NOMO-1 treated with DMSO at 0.1 percent for 48 hours (cell line): ENCODE results near the gene RAB4B.
A peak's percentile ranks its signal among the peaks of the same experiment; 100 is the strongest.
"Not testable (repeated sequence)": the region's sequence is repeated elsewhere in the genome, so short reads cannot be mapped to it uniquely, and the experiment has no call there.

Experiments used
- DNase-seq: peaks from one replicate; lab custom pipeline; 2025; ENCODE audit not compliant: unreplicated experiment; lab: John Stamatoyannopoulos, UW

RAB4B gene, protein sequence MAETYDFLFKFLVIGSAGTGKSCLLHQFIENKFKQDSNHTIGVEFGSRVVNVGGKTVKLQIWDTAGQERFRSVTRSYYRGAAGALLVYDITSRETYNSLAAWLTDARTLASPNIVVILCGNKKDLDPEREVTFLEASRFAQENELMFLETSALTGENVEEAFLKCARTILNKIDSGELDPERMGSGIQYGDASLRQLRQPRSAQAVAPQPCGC

DNA sequence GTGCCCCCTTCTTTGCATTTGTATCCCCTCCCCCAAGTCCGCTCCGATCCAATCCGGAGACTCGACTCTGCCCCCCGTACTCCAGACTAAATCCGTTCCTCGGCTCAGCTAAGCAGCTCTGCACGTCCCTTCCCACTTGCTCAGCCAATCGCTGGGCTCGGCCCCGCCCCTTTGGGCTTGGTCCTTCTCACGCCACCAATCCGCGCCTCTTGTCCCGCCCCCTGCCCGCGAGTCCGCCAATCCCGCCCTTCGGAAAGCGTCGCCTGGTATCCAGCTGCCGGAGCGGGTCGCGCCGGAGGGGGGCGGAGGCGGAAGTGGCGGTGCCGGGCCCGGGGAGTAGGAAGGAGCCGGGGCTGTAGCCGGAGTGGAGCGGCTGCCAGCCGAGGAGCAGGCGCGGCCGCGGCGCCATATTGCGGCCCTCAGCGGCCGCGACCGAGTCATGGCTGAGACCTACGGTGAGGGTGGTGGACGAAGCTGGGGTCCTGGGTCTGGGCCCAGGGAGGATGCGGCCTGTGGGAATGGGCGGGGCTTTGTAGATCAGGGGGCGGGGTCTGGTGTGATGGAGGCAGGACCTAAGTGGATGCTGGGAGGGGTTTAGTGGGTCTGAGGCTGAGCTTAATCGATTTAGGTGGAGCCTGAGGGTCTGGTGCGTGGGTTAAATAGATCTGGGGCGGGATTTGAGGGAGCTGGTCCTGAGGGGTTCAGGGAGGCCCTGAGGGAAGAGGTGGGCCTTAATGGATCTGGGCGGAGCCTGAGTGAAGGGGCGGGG lies at the start of gene RAB4B:
TSS of gene RAB4B (plus strand) at position 311 of the 769 bp plus-strand sequence. CDS start at position 440, 129 bp downstream.
- DNase-seq, result peak; percentile 99

DNA sequence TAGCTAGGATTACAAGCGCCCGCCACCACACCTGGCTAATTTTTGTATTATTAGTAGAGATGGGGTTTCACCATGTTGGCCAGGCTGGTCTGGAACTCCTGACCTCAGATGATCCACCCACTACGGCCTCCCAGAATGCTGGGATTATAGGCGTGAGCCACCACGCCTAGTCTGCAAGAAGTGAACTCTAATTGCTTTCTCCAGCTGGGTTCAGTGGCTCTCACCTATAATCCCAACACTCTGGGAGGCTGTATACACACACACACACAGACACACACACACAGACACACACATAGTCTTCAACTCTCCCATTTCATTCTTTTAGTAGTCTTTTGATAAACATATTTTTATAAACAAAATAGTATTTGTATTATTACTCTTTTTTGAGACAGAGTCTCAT lies 48.0 kb upstream of the RAB4B start:
- DNase-seq, result not testable (repeated sequence)

DNA sequence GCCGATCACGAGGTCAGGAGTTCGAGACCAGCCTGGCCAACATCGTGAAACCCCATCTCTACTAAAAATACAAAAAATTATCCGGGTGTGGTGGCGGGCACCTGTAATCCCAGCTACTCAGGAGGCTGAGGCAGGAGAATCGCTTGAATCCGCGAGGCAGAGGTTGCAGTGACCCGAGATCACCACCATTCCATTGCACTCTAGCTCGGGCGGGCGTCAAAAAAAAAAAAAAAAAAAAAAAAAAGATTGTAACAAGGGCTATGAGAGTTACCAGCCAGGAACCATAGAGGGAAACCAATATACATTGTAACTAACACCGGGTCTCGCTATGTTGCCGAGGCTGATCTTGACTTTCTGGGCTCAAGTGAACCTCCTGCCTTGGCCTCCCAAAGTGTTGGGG lies 45.7 kb upstream of the RAB4B start:
- DNase-seq, result not testable (repeated sequence)

DNA sequence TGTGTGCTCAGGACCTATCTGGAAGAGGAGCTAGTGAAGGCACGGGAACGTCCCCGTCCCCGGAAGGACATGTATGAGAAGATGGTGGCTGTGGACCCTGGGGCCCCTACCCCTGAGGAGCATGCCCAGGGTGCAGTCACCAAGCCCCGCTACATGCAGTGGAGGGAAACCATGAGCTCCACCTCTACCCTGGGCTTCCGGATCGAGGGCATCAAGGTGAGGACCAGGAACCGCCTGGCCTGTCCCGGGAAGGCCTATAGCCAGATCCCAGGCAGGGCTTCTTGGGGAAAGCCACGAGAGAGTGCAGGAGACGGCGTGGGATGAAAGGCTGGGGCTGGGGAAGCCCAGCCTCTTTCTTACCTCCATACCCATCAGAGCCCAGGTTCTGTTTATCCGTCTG lies 44.9 kb upstream of the RAB4B start:
- DNase-seq, result no peak

DNA sequence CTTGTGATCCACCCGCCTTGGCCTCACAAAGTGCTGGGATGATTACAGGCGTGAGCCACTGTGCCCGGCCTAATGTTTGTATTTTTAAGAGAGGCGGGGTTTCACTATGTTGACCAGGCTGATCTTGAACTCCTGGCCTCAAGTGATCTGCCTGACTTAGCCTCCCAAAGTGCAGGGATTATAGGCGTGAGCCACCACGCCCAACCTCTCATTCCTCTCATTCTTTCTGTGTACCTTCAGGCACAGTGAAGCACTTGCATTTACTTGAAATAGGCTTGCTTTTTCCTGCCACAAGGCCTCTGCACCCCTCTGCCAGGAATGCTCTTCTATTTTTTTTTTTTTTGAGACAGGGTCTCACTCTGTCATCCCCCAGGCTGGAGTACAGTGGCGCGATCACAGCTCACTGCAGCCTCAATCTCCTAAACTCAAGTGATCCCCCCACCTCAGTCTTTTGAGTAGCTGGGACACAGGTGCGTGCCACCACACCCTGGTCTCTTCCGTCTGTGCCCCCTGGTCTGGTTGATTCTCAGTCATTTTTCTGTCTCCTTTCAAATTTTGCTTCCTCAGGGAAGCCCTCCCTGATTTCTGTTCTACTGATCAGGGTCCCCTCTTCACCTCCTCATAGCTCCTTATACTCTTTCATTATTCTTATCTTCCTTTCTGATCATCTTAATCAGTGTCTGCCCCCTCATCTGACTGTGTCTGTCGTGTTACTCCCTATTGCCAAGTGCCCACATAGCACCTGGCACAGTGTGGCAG lies 42.9 kb upstream of the RAB4B start:
- DNase-seq, result no peak

DNA sequence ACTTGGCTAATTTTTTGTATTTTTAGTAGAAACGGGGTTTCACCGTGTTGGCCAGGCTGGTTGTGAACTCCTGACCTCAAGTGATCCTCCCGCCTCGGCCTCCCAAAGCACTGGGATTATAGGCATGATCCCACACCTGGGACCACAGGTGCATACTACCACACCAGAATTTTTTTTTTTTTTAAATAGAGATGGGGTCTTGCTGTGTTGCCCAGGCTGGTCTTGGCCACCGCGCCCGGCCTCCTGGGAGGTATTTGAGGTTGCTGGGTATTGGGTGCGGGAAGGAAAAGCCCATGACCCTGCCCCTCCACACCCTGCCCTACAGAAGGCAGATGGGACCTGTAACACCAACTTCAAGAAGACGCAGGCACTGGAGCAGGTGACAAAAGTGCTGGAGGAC lies 41.4 kb upstream of the RAB4B start:
- no peak for DNase-seq

DNA sequence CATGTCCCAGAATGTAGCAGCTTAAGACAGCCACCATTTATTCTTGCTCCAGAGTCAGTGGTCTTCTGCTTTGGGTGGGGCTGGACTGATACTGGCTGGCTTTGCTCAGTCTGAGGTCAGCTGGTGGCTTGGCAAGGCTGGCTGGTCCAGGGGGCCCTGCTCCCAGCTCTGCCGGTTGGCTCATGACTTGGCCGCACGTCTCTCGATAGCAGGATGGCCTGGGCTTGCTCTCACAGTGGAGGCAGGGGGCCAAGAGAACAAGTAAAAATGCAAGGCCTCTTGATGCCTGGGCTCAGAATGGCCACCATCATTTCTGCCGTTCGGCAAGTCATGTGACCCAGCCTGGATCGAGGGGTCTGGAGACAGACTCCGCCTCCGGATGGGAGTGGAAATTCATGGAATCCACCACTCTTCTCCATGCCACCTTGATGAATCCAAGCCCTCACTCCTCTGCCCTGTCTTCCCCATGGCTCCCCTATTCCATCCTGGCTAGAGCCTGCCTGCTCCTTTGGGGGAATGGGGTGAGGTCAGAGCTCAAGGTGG lies 40.9 kb upstream of the RAB4B start:
- DNase-seq, result no peak

DNA sequence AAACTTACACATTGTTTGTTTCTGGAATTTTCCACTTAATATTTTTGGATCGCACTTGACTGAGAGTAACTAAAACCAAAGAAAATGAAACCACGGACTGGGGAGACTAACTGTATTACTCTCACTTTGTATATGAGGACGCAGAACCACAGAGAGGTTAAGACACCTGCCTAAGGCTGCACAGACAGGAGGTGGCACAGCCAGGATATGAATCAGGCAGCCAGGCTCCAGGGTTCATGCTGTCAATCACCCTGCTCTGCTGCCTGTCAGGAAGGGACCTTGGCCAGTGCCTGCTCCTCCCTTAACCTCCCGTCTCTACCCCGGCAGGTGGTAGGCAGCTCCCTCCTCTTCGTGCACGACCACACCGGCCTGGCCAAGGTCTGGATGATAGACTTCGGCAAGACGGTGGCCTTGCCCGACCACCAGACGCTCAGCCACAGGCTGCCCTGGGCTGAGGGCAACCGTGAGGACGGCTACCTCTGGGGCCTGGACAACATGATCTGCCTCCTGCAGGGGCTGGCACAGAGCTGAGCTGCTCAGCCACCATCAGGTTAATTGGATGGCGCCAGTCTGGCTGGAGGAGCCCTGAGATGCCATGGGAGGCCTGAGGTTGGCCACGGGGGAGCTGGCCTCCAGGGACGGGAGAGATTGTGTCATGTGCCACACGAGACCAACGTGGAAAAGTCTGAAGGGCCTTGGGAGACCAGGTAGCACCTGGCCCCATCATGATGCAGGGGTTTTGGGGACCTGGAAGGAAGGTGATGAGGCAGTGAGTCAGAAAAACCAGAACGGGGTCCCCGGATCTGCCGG lies 38.8 kb upstream of the RAB4B start:
- DNase-seq, result no peak

DNA sequence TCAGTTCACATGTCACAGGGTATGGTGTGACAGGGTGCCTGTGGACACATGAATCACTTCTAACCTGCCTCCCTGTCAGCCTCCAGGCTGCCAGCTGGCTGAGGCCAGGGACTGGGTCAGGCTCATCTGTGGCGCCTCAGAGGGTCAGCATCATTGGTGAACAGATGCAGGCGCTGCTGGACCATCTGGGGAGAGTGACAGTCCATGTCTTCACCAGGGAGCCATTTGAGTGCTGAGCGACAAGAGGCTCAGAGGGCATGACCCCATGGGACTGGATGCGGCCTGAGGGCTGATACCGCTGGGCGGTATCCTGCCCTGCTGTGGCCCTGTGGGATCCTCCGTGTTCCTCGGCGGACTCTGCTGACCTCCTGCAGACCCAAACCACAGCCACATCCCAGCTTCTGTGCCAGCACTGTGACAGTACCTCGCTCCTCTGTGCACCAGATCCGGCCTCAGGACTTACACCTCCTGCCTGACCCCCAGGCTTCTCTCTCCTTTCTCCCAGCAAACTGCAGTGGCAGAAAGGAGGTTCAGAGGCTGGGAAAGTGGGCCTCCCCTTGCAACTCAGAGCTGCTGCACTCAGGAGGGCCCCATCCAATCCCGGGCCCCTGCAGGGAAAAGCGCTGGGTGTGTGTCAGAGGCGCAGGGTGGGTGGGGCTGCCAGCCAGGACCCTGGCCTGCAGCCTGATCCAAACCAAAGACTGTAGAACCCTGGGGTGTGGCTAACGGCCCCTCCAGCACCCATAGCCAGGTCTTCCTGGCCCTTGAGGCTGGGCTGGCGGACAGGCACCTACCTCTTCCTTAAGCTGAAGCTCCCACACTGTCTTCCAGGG lies 38.0 kb upstream of the RAB4B start:
- no peak for DNase-seq

DNA sequence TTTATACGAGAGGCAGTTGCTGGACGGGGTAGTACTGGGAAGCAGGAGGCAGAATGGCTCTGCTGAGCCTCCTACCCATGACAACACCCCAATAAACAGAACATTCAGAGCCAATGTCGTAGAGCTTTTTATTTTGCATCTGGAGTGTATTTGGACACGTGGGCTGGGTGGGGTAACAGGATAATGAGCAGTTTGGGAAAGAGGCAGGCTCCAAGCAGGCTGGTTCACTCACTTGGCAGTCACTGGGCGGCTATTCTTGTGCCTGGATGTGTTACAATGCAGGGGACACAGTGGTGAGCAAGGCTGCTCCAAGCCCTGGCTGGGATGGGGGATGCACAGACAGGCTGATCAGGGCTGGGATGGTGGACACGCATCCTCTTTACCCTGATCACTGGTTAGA lies 37.3 kb upstream of the RAB4B start:
- no peak for DNase-seq

DNA sequence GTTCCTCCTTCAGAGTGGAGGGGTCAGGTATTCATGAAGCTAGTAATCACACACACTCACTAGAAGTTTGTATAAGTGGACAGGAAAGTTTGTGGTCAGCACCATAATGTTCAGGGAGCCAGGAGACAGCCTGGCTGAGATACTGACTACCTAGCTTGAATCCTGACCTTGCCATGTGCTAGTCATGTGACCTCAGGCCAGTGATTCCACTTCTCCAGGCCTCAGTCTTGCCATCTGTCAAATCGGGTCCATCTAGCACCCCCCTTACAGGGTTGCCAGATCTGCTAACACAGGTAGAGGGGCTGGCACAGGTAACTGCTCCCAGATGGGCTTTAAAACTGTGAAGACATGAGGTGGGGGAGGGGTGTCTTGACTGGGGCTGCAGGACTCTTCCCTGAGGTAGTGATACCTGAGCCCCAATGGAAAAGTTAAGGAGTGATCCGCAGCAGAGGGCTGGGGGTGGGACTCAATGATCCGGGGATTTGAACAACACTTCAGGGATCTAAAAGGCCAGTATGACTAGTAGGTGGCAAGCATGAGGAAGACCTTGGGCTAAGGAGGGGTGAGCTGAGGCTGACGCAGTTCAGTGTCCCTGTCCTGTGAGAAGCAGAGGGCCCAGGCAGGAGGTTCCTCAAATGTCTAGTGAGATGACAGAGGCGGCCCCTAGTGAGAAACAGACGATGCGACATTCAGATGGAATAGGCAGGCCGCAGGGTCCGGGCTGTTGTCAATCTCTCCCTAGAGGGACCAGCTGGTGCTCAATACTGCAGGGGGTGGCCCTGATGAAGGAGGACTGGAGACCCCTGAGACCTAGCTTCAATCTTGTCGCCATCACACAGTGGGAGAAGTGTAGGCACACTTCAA lies 36.3 kb upstream of the RAB4B start:
- DNase-seq, result no peak

DNA sequence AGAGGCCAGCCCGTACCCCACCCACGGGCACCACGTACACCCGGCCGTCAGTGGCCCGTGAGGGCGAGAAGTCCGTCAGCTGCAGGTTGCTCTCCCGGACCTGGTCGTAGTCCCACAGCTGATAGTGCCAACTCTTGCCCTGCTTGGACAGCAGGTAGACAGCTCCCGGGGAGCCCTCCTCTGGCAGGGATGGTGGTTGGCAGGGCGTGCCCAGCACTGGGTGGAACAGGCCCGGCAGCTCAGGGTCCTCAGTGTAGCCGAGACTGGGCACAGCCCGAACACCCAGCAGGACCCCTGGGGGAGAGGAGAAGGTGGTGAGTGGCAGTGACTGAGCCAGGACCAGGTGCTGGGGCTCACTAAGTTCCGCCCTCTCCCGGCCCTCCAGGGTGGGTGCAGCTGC lies 35.6 kb upstream of the RAB4B start:
- DNase-seq, result no peak

DNA sequence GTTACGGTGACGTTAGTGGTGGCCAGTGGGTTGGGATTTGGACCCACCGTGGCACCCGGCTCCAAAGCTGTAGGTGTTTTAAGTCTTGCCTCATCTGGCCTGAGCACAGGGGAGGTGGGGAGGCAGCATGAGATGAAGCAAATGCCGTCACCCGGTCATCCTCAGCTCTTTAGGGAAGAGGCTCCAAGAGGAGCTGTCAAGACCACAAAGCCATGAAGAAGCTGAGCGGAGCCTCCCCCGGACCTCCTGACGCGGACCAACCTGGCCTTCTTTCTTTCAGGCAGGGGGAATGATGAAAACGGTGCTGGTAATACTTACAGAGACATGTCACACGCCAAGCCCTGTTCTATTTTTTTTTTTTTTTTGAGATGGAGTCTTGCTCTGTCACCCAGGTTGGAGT lies 35.2 kb upstream of the RAB4B start:
- DNase-seq, result no peak

DNA sequence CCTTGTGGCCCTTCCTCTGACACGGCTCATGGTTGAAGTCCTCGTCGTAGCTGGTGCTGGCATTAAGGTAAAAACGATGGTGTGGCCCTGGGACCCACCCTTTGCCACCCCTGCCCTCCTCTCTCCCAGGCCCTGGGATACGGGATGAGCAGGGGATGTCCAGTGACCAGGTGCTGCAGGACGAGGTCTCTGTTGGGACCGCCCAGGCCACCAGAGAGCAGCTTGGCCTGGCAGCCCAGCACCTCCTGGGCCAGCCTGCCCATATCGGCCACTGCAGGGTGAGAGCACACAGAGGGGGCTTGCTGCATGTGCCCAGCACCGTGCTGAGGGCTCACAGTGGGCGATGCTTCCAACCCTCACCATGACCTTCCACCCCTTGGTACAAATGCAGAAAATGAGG lies 34.1 kb upstream of the RAB4B start:
- no peak for DNase-seq

DNA sequence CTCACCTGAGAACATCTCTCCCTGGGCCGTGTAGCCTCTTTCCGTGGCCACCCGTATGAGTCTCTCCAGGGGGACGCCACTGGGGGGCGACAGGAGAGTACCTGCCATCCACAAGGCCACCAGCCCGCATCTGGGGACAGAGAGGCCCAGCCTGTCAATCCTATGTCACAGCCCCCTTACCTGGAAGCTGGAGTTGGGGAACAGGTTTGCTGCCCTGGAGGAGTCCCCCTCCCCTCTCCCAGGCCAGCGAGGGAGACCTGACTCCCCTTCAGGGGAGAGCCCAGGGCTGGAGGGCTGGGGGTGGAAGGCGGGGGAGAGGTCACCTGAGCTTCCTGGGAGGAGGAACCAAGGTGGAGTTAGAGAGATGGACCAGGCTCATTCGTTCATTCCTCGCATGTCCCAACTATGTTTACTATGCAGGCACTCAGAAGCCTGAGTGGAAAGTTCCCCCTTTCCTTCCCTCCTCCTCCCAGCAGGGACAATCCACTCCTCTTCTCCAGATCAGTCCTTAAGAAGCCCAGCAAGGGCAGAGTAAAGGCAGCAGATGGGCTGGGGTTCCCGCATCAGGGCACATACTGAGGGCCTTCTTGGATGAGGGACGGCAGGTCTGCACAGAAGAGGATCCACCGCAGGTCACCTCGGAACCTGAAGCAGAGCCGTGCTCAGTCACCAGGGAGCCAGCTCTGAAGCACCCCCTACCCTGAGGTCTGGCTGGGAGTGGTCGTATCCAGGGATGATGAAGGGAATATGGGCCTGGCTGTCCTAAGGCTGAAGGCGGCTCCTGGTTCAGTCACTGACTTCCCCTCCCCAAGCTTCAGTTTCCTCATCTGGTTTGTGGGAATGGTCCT lies 33.3 kb upstream of the RAB4B start:
- no peak for DNase-seq

DNA sequence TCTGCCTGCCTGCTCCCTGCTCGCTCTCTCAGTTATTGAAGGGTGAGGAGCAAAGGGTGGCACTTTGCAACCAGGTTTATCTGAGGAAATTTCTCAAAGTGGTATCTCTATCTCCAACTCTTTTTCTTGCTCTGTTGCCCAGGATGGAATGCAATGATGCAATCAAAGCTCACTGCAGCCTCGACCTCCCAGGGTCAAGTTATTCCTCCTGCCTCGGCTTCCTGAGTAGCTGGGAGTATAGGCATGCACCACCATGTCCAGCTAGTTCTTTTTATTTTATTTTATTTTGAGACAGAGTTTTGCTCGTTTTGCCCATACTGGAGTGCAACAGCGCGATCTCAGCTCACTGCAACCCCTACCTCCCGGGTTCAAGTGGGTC lies 32.7 kb upstream of the RAB4B start:
- DNase-seq, result no peak

DNA sequence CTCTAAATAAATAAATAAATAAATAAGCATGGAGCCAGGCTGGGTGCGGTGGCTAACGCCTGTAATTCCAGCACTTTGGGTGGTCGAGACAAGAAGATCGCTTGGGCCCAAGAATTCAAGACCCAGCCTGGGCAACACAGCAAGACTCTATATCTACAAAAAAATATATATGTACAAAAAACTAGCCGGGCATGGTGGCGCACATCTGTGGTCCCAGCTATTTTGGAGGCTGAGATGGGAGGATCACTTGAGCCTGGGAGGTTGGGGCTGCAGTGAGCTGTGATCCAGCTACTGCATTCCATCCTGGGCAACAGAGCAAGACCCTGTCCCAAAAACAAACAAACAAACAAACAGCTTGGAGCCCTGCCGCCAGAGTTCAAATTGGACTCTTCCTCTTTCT lies 30.5 kb upstream of the RAB4B start:
- DNase-seq, result no peak
